GM19351 (cell line): Measurements from ENCODE around the gene CHRNA7.
"Not testable (repeated sequence)": the region's sequence is repeated elsewhere in the genome, so short reads cannot be mapped to it uniquely, and the experiment has no call there.

Experiments used
- ATAC-seq: cut with Tn5 transposase; IDR thresholded peaks from one replicate; pipeline ENCODE4 v1.9.1; 2021; ENCODE audit warnings: mild to moderate bottlenecking, moderate library complexity; ENCODE audit not compliant: unreplicated experiment

The CHRNA7 gene

DNA sequence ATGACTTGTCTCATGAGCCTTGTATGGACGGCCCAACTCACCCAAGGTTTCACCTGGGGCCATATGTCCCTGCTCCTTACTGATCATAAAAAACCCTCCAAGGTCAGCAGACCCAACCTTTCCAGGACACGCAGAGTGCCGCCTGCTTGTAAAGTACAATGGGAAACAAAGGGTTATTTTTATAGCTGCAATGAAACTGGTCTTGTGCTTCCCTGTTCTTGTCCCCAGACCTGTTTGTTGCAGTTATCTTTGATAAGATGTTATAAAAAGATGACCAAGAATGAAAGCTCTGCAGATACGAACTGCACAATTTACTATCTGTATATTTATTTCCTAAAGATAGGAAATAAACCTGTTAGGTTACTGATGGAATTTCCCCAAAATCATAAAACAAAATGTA is 136.0 kb downstream of the CHRNA7 start:
- ATAC-seq, result not testable (repeated sequence)

GRCh38 chr15:32167913-32168312 is 137.6 kb downstream of the CHRNA7 start:
- ATAC-seq, result not testable (repeated sequence)

DNA sequence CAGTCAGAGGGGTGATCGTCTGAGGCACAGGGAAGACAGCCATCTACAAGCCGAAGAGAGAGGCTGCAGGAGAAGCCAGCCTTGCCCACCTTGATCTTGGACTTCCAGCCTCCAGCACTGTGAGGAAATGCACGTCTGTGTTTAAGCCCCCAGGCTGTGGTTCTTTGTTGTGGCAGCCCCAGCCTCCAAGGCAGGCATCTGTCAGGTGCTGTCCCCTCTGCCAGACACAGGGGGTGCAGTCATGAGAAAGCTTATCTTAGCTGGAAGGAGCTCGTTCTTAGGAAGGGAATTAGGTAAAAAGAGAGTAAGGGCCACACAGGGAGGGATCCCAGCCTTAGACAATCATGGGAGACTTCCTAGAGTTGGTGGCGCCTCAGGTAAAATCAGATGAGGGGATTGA is 150.3 kb downstream of the CHRNA7 start:
- ATAC-seq, result not testable (repeated sequence)

DNA sequence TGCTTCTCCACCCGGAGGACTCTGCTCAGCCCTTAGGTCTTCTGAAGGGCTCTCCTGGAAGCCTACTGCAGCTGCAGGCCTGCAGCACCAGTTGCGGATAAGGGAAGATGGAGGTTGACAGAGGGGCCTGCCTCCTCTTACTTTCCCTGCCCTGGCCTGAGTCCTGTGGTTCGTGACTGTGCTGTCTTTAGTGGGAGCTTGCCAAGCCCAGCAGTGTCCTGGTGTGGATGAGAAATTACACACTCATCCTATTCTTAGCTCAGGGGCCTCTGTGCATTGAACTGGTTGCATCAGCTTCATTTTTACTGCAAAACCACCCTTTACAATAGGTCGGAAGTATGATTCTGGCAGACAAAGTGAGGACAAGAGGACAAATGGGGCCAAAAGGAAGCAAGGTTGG is 163.5 kb downstream of the CHRNA7 start:
- ATAC-seq, result not testable (repeated sequence)

GRCh38 chr15:32196206-32196605 is 165.9 kb downstream of the CHRNA7 start:
- peak; percentile 63 for ATAC-seq

GRCh38 chr15:32198938-32199337 is 168.6 kb downstream of the CHRNA7 start:
- ATAC-seq, result not testable (repeated sequence)

GRCh38 chr15:32209081-32209480 is 178.8 kb downstream of the CHRNA7 start:
- ATAC-seq, result not testable (repeated sequence)

- ATAC-seq, result no peak
Observed at GRCh38 chr15:32218666-32219065, 188.4 kb downstream of the CHRNA7 start.
